Stimulated activated CD4-positive, alpha-beta T cell treated with anti-CD3 and anti-CD28 coated beads, Interleukin-2, amount 100 ng/mL, for 48 hours (primary cell): ENCODE results near the gene ANXA1.

ENCODE experiments used
- DNase-seq, 2 donors: peaks; one replicate each; pipeline ENCODE4 v3.0.0-alpha.2; 2020

The ANXA1 gene

DNA sequence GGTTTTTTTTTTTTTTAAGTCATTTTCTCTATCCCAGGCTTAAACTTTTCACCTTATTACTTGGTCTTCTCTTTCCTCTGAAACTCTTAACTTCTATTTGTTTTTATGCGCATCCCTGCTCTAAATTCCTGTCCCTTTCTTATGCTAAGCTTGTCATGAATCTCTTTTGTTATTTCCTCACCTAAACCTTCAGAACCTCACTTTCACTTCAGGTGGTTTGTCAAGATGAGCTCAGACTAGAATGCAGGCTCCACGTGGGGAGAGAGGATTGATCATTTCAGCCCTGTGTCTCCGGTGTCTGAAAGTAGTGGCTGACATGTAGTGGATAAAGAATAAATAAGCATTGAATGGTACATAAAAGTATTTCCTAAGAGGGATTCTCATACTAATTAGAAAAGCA lies 63.6 kb downstream of the ANXA1 start:
- no peak for DNase-seq

DNA sequence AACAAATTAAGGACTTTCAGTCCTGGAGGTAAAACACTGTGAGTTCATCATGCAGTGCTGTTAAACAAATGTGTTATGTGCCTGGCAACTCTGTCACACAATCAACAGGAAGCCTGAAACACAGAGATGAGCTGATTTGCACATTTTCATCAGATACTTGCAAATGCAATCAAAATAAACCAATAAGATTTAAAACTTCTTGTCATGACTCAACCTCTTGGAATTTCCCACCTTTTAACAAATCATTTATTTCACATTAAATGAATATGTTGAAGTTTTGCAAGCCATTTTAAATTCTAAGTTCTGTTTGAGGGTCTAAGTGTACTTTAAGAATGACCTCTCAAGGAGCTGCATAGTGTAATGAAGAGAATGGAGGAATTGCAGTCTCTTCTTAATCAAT lies 64.4 kb downstream of the ANXA1 start:
- DNase-seq: no peak
